K562 (cell line): ENCODE results near the gene ANKRD23. TPM values are rescaled to one million over a fixed set of nuclear protein-coding genes. Genes with fewer than 3 reads are reported as not detected.

Experiments
- ATAC-seq: fragments of 200-7000 bp; cut with Tn5 transposase; 3 replicates; pipeline ENCODE4 v1.9.1; 2020; ENCODE audit warnings: moderate library complexity
- BruUV-seq: library from RNA; stranded (reverse); fragments of 400-500 nt; replicated peaks from 2 replicates; lab custom pipeline; 2021; lab: Mats Ljungman, UMichigan
- CTCF ChIA-PET: fragments of 300-600 bp; formaldehyde crosslinking; extraction: SDS; loops from one replicate; lab custom pipeline; 2021; ENCODE audit warnings: low intra/inter-chr PET ratio; lab: Yijun Ruan, JAX
- POLR2A ChIA-PET: fragments of 300-600, 350-650 bp; sonication (Branson Sonifier 250); formaldehyde crosslinking; extraction: SDS; loops from one replicate; lab custom pipeline; 2021; ENCODE audit warnings: antibody characterized with exemption, inconsistent platforms; lab: Yijun Ruan, JAX
- DNase-seq, 4 experiments: peaks; one replicate each; pipeline versions ENCODE4 v3.0.0 to v3.0.0-alpha.2; 2011 to 2018; ENCODE audit warnings: low spot score in 3 of 4, mixed read lengths in 3 of 4; ENCODE audit errors: extremely low read depth in 1 of 4
- FAIRE-seq: peaks from 2 replicates; lab custom pipeline; 2011; peaks lifted over from hg19 to GRCh38; lab: Jason Lieb, UNC
- H2AFZ ChIP-seq: 2 replicates; pipeline ENCODE4 v1.6.0; 2011; ENCODE audit warnings: low read depth, low read length, control low read depth, inconsistent platforms
- H3K27ac ChIP-seq: fragments of 200-600 bp; 3 replicates; pipeline ENCODE4 v1.8.0; 2011; ENCODE audit warnings: low read depth, mild to moderate bottlenecking, control low read depth, inconsistent platforms, low read length, moderate library complexity, mixed read lengths; ENCODE audit errors: extremely low read depth
- H3K27me3 ChIP-seq, 2 experiments: fragments of 300-600 bp in 1 of 2; 2 replicates in 1 of 2; 3 replicates in 1 of 2; pipeline versions ENCODE4 v1.6.0 to v1.8.0; 2011; ENCODE audit warnings: inconsistent platforms in 2 of 2, low read length in 2 of 2, mild to moderate bottlenecking in 1 of 2, mixed read lengths in 1 of 2, moderate library complexity in 1 of 2; ENCODE audit not compliant: control insufficient read depth in 2 of 2, insufficient read depth in 2 of 2
- H3K36me3 ChIP-seq: fragments of 300-600 bp; 3 replicates; pipeline ENCODE4 v1.8.0; 2011; ENCODE audit warnings: mild to moderate bottlenecking, low read length, inconsistent platforms; ENCODE audit not compliant: control insufficient read depth, insufficient read depth
- H3K4me1 ChIP-seq, 2 experiments: fragments of 200-600 bp in 1 of 2; replicated peaks in 1 of 2; 2 replicates in 1 of 2; 3 replicates in 1 of 2; pipeline versions ENCODE4 v1.5.1 to v1.8.0; 2011; ENCODE audit warnings: inconsistent platforms in 2 of 2, low read length in 2 of 2, mild to moderate bottlenecking in 1 of 2, mixed read lengths in 1 of 2, moderate library complexity in 1 of 2; ENCODE audit not compliant: control insufficient read depth in 2 of 2, insufficient read depth in 2 of 2
- H3K4me2 ChIP-seq: 2 replicates; pipeline ENCODE4 v1.6.1; 2011; ENCODE audit warnings: low read length, control low read depth, inconsistent platforms, mixed read lengths; ENCODE audit not compliant: insufficient read depth
- H3K4me3 ChIP-seq: fragments of 200-600 bp; sonication (generic), shearing (Covaris generic); 2 replicates; pipeline ENCODE4 v1.5.1; 2016; ENCODE audit warnings: control low read depth, inconsistent platforms
- H3K79me2 ChIP-seq: fragments of 200-600 bp; 3 replicates; pipeline ENCODE4 v1.8.0; 2011; ENCODE audit warnings: low read length, inconsistent platforms; ENCODE audit not compliant: control insufficient read depth, insufficient read depth
- H3K9ac ChIP-seq, 2 experiments: 2 replicates each; pipeline versions ENCODE4 v1.6.0 to v1.6.1; 2011; ENCODE audit warnings: low read depth in 2 of 2, low read length in 2 of 2, control low read depth in 1 of 2, inconsistent platforms in 1 of 2, mild to moderate bottlenecking in 1 of 2, mixed read lengths in 1 of 2; ENCODE audit not compliant: insufficient read depth in 1 of 2
- H3K9me1 ChIP-seq: one replicate; pipeline ENCODE4 v1.6.0; 2011; ENCODE audit warnings: inconsistent platforms, mild to moderate bottlenecking, low read length, moderate library complexity; ENCODE audit not compliant: control insufficient read depth, insufficient read depth
- H3K9me3 ChIP-seq: replicated peaks from 2 replicates; pipeline ENCODE4 v1.5.1; 2011; ENCODE audit warnings: low read depth, low read length, inconsistent platforms; ENCODE audit not compliant: control insufficient read depth, insufficient read depth
- H4K20me1 ChIP-seq: replicated peaks from 2 replicates; pipeline ENCODE4 v1.6.1; 2011; ENCODE audit warnings: low read length, inconsistent platforms, mixed read lengths; ENCODE audit not compliant: control insufficient read depth, insufficient read depth
- ATF1 ChIP-seq, 2 experiments: fragments of 450-650 bp in 1 of 2; IDR thresholded peaks; 2 replicates each; pipeline ENCODE4 v1.6.1; 2016; ENCODE audit warnings: missing compliant biosample characterization in 1 of 2, missing genetic modification characterization in 1 of 2
- HNRNPUL1 ChIP-seq: fragments of 200-400 bp; formaldehyde crosslinking; IDR thresholded peaks from 2 replicates; pipeline ENCODE4 v1.6.1; 2017; ENCODE audit warnings: low read length
- LARP7 ChIP-seq: fragments of 450-650 bp; IDR thresholded peaks from 2 replicates; pipeline ENCODE4 v1.6.1; 2016
- MEIS2 ChIP-seq: fragments of 450-650 bp; IDR thresholded peaks from 2 replicates; pipeline ENCODE4 v1.6.1; 2014; ENCODE audit warnings: mild to moderate bottlenecking; ENCODE audit not compliant: partially characterized antibody
- RBM17 ChIP-seq: fragments of 200-400 bp; formaldehyde crosslinking; IDR thresholded peaks from 2 replicates; pipeline ENCODE4 v1.6.1; 2017; ENCODE audit warnings: low read depth, mild to moderate bottlenecking, low read length, borderline replicate concordance
- TEAD2 ChIP-seq: fragments of 450-650 bp; IDR thresholded peaks from 2 replicates; pipeline ENCODE4 v1.6.1; 2016; ENCODE audit warnings: missing genetic modification characterization, control low read depth, missing compliant biosample characterization
- ZNF274 ChIP-seq: IDR thresholded peaks from 2 replicates; pipeline ENCODE4 v1.6.1; 2011; ENCODE audit warnings: low read depth, mild to moderate bottlenecking, low read length, moderate library complexity, borderline replicate concordance
- WGBS: fragments of 100-300 bp; shearing (Covaris generic); methylation state at CpG from one replicate; pipeline ENCODE4 v1.1.6; 2016; ENCODE audit warnings: low coverage, mixed read lengths; ENCODE audit not compliant: insufficient coverage; ENCODE audit errors: missing lambda C conversion rate; 5-methylcytosine and 5-hydroxymethylcytosine counted together
- in situ Hi-C: fragments of 300-500 bp; cut with MboI; formaldehyde crosslinking; loops from 4 replicates; pipeline ENCODE4 v1.15.0; 2018; ENCODE audit warnings: inconsistent platforms, mixed read lengths
- intact Hi-C: fragments of 100-400 bp; cut with micrococcal nuclease; formaldehyde crosslinking; loops from 2 replicates; pipeline ENCODE4 v1.14.2; 2022
- polyA plus RNA-seq, 8 experiments: library from polyadenylated mRNA; depleted of rRNA in 4 of 8; stranded (reverse) in 5 of 8; unstranded in 3 of 8; fragments of >200 nt; fragmentation: Nextera tagmentation in 2 of 8; fragmentation: Illumina TruSeq in 1 of 8; extraction: Ambion mirVana in 2 of 8; extraction: Trizol in 1 of 8; gene quantifications; 2 replicates each; pipeline versions ENCODE4 v1.2.1 to v1.2.3, GENCODE V29; 2011 to 2014; ENCODE audit warnings: inconsistent platforms in 1 of 8, missing spikeins in 1 of 8
- total RNA-seq, 7 experiments: library from RNA; depleted of rRNA in 6 of 7; stranded (reverse); fragments of >200 nt in 6 of 7; fragmentation: Illumina TruSeq in 2 of 7; extraction: Trizol in 2 of 7; gene quantifications; 2 replicates each; pipeline versions ENCODE4 v1.2.1 to v1.2.3, GENCODE V29; 2011 to 2021; ENCODE audit warnings: low replicate concordance in 1 of 7
- TF ChIP-seq, protein P1 (sequence below): fragments of 450-650 bp; IDR thresholded peaks from 2 replicates; pipeline ENCODE4 v1.7.0; 2016; ENCODE audit warnings: borderline replicate concordance
- TF ChIP-seq, protein P2 (sequence below): fragments of 450-650 bp; IDR thresholded peaks from 2 replicates; pipeline ENCODE4 v1.6.1; 2016; ENCODE audit warnings: low read depth, mild to moderate bottlenecking, moderate library complexity

The ANKRD23 gene
- total and polyA plus RNA-seq, 9 of the 15 experiments (the other 6 are each of a cell fraction or from before 2014, with no cell fraction given) = 0.32 to 4.8 (median 2.8) TPM

DNA sequence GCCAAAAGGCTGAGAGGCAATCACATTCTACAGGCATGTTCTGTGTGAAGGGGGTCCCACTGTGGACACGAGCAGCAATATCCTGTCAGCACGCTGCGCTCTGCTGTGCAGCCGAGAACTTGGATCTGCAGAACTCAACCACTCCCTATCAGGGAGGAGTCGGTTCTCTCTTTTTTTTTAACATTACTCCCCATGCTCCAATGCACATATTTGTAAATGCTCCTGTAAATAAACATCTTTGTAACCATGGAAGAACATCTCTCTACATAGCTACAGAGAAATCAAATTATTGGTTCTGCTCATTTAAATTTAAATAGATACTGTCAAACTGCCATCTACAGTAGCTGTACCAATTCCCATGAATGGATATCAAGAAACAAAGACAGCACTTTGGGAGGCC lies 3.0 kb upstream of the ANKRD23 start:
- H4K20me1 ChIP-seq = no peaks in the 10 kb centered on the region
- peaks cover 44% of the 10 kb centered on the region for H3K36me3 ChIP-seq
- H3K9ac ChIP-seq = no peak overlapping the region
- no TSS peak for BruUV-seq
- in situ Hi-C loops = no loop called here
- H3K27ac ChIP-seq = no peak overlapping the region
- POLR2A ChIA-PET = interaction anchor here (0.8 to 2.3 kb wide), 2 partner anchors 11 to 36 kb away, joined by 4 to 10 read pairs; partner anchors contain the start of gene ANKRD39
- FAIRE-seq (no peak), ATAC-seq (no peak)
- H3K9me3 ChIP-seq = no peaks in the 10 kb centered on the region
- peaks cover 0 to 13% of the 10 kb centered on the region in 2 experiments; a peak in 2 of 5 replicates for H3K4me1 ChIP-seq
- no peak overlapping the region for H3K4me3 ChIP-seq
- no peak overlapping the region for H2AFZ ChIP-seq
- no peak overlapping the region for H3K4me2 ChIP-seq
- H3K9me1 ChIP-seq = no peaks in the 10 kb centered on the region
- TF ChIP-seq, protein P1, sequence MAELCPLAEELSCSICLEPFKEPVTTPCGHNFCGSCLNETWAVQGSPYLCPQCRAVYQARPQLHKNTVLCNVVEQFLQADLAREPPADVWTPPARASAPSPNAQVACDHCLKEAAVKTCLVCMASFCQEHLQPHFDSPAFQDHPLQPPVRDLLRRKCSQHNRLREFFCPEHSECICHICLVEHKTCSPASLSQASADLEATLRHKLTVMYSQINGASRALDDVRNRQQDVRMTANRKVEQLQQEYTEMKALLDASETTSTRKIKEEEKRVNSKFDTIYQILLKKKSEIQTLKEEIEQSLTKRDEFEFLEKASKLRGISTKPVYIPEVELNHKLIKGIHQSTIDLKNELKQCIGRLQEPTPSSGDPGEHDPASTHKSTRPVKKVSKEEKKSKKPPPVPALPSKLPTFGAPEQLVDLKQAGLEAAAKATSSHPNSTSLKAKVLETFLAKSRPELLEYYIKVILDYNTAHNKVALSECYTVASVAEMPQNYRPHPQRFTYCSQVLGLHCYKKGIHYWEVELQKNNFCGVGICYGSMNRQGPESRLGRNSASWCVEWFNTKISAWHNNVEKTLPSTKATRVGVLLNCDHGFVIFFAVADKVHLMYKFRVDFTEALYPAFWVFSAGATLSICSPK = no peak
- TF ChIP-seq MEIS2 = no peak
- no peak for TF ChIP-seq ATF1 (CRISPR knock-in tag; IDR thresholded peaks at IDR 0.05)
- no peak for TF ChIP-seq ATF1 (tag; IDR thresholded peaks at IDR 0.05)
- TF ChIP-seq LARP7 = no peak
- no peak for TF ChIP-seq TEAD2 (tag)
- TF ChIP-seq, protein P2, sequence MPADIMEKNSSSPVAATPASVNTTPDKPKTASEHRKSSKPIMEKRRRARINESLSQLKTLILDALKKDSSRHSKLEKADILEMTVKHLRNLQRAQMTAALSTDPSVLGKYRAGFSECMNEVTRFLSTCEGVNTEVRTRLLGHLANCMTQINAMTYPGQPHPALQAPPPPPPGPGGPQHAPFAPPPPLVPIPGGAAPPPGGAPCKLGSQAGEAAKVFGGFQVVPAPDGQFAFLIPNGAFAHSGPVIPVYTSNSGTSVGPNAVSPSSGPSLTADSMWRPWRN = no peak
- TF ChIP-seq ZNF274 = no peak
- no peak for TF ChIP-seq RBM17
- TF ChIP-seq HNRNPUL1 = no peak
- TF ChIP-seq, all 486 proteins: peak for 0
- no peaks in the 10 kb centered on the region for H3K27me3 ChIP-seq
- 97% methylated on average over 5 of the region's 5 CpGs for WGBS
- intact Hi-C loops = no loop called here
- no peaks in the 10 kb centered on the region for H3K79me2 ChIP-seq
- DNase-seq = no peak
- CTCF ChIA-PET = no interaction called here
